Smooth muscle cell (in vitro differentiated cells): ENCODE results near the gene DLGAP1. TPM values are rescaled to one million over a fixed set of nuclear protein-coding genes. Genes with fewer than 3 reads are reported as not detected.

Experiments used
- DNase-seq: peaks from one replicate; lab custom pipeline; 2025; ENCODE audit not compliant: unreplicated experiment; lab: John Stamatoyannopoulos, UW
- H2AFZ ChIP-seq: fragments of 200-600 bp; sonication (generic); 2 replicates; pipeline ENCODE4 v1.6.0; 2016; ENCODE audit warnings: antibody characterized with exemption, low read depth, mild to moderate bottlenecking
- H3F3A ChIP-seq: fragments of 200-600 bp; sonication (generic); 2 replicates; pipeline ENCODE4 v1.6.0; 2017; ENCODE audit warnings: antibody characterized with exemption, low read depth
- H3K27ac ChIP-seq: fragments of 200-600 bp; sonication (generic); 2 replicates; pipeline ENCODE4 v1.5.1; 2016; ENCODE audit warnings: low read depth, mild to moderate bottlenecking
- H3K27me3 ChIP-seq: fragments of 200-600 bp; sonication (generic); 2 replicates; pipeline ENCODE4 v1.6.1; 2016; ENCODE audit warnings: low read depth, mild to moderate bottlenecking
- H3K36me3 ChIP-seq: fragments of 200-600 bp; sonication (generic); 2 replicates; pipeline ENCODE4 v1.5.1; 2016; ENCODE audit warnings: low read depth
- H3K4me1 ChIP-seq: fragments of 200-600 bp; sonication (generic); 2 replicates; pipeline ENCODE4 v1.5.1; 2016; ENCODE audit warnings: low read depth
- H3K4me2 ChIP-seq: fragments of 200-600 bp; sonication (generic); 2 replicates; pipeline ENCODE4 v1.6.0; 2016; ENCODE audit warnings: mild to moderate bottlenecking
- H3K4me3 ChIP-seq: fragments of 200-600 bp; sonication (generic); 2 replicates; pipeline ENCODE4 v1.5.1; 2016; ENCODE audit warnings: mild to moderate bottlenecking
- H3K79me2 ChIP-seq: fragments of 200-600 bp; sonication (generic); 2 replicates; pipeline ENCODE4 v1.6.0; 2016; ENCODE audit warnings: low read depth, mild to moderate bottlenecking
- H3K9ac ChIP-seq: fragments of 200-600 bp; sonication (generic); 2 replicates; pipeline ENCODE4 v1.6.0; 2016; ENCODE audit warnings: low read depth
- H3K9me3 ChIP-seq: fragments of 200-600 bp; sonication (generic); replicated peaks from 2 replicates; pipeline ENCODE4 v1.5.1; 2016; ENCODE audit warnings: low read depth
- H4K20me1 ChIP-seq: fragments of 200-600 bp; sonication (generic); 2 replicates; pipeline ENCODE4 v1.6.0; 2016; ENCODE audit warnings: low read depth
- WGBS: methylation state at CpG from one replicate; pipeline ENCODE4 v1.1.7; 2016; ENCODE audit warnings: low lambda C conversion rate; 5-methylcytosine and 5-hydroxymethylcytosine counted together
- polyA plus RNA-seq: library from polyadenylated mRNA; unstranded; fragments of >200 nt; fragmentation: Nextera tagmentation; extraction: Ambion mirVana; gene quantifications from 2 replicates; pipeline ENCODE4 v1.2.1, GENCODE V29; 2016
- total RNA-seq: library from RNA; depleted of rRNA; stranded (reverse); fragments of >200 nt; gene quantifications from 2 replicates; pipeline ENCODE4 v1.2.3, GENCODE V29; 2014
- TF ChIP-seq, protein P1 (sequence below): fragments of 200-600 bp; sonication (generic); IDR thresholded peaks from 2 replicates; pipeline ENCODE4 v1.5.1; 2017; ENCODE audit warnings: borderline replicate concordance, mild to moderate bottlenecking, antibody characterized with exemption; ENCODE audit not compliant: insufficient read depth, poor library complexity, severe bottlenecking

The DLGAP1 gene
- total and polyA plus RNA-seq, 2 experiments from 2014 or later, result 2.6 to 11.3 TPM

DNA sequence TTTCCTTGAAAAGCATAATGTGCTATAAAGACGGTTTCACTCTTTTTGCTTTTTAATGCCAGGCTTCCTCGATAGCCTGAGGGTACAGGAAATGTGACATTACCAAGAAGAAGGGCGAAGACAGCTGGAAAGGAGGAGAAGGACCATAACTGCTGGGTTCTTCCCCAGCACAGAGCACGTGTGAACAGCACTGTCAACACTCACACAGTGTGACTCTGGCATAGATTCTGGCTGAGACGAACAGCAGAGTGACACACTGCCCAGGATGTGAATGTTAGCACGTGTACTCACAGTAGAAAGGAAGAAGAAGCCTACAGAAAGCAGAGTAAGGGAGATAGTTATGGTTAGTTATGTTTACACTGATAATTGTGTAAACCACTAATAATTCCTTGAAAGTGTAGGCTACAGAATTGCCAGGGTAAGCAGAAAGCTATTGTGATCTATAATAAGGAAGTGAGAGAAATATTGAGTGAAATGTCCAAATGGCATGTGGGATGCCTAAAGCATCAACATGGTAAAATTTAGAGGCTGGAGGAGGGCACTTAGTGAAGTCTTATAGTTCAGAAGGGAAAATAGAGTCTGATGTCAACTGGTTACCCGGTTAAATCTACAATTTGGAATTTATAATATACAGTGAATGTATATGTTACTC, 198.2 kb downstream of the DLGAP1 start:
- DNase-seq, result no peak
- H3K9me3 ChIP-seq, result no peaks in the 10 kb centered on the region
- no peak overlapping the region for H2AFZ ChIP-seq
- no peaks in the 10 kb centered on the region for H3K79me2 ChIP-seq
- 41% methylated on average over 7 of the region's 7 CpGs for WGBS
- TF ChIP-seq, protein P1, sequence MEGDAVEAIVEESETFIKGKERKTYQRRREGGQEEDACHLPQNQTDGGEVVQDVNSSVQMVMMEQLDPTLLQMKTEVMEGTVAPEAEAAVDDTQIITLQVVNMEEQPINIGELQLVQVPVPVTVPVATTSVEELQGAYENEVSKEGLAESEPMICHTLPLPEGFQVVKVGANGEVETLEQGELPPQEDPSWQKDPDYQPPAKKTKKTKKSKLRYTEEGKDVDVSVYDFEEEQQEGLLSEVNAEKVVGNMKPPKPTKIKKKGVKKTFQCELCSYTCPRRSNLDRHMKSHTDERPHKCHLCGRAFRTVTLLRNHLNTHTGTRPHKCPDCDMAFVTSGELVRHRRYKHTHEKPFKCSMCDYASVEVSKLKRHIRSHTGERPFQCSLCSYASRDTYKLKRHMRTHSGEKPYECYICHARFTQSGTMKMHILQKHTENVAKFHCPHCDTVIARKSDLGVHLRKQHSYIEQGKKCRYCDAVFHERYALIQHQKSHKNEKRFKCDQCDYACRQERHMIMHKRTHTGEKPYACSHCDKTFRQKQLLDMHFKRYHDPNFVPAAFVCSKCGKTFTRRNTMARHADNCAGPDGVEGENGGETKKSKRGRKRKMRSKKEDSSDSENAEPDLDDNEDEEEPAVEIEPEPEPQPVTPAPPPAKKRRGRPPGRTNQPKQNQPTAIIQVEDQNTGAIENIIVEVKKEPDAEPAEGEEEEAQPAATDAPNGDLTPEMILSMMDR, result no peak
- no peaks in the 10 kb centered on the region for H3K27me3 ChIP-seq
- H3K4me1 ChIP-seq, result peaks cover 5% of the 10 kb centered on the region
- no peak overlapping the region for H3K4me3 ChIP-seq
- no peak overlapping the region for H3K9ac ChIP-seq
- no peak overlapping the region for H3K4me2 ChIP-seq
- no peaks in the 10 kb centered on the region for H3F3A ChIP-seq
- H4K20me1 ChIP-seq, result peaks cover 3% of the 10 kb centered on the region
- no peak overlapping the region for H3K27ac ChIP-seq
- H3K36me3 ChIP-seq, result no peaks in the 10 kb centered on the region

DNA sequence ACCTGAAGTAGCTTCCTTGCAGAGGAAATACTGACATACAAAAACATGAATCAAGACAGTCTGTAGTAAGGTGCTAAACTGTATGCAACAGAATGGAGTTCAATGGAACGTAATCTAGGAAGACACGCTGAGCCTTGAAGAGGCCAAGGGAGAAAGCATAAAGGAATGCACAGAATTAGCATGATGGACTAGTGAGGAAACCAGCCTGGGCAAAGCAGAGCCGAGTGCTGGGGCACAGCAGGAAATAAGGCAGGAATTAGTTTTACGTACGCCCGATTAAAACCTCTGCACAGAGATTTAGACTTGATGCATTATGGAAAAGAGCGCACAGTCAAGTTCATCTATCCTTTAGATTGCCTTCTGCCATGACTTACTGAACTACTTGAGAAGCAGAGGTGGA, 200.3 kb downstream of the DLGAP1 start:
- Histone ChIP-seq H3K27ac (no peak overlapping the region), H3K27me3 (no peaks in the 10 kb centered on the region), H3K79me2 (no peaks in the 10 kb centered on the region), H4K20me1 (no peaks in the 10 kb centered on the region), H3F3A (no peaks in the 10 kb centered on the region), H3K4me2 (no peak overlapping the region), H3K4me3 (no peak overlapping the region), H2AFZ (no peak overlapping the region), H3K9ac (no peak overlapping the region), H3K4me1 (peaks cover 5% of the 10 kb centered on the region), H3K36me3 (no peaks in the 10 kb centered on the region), H3K9me3 (no peaks in the 10 kb centered on the region)
- no peak for DNase-seq
- TF ChIP-seq, protein P1, result no peak
- 85% methylated on average over 7 of the region's 7 CpGs for WGBS

DNA sequence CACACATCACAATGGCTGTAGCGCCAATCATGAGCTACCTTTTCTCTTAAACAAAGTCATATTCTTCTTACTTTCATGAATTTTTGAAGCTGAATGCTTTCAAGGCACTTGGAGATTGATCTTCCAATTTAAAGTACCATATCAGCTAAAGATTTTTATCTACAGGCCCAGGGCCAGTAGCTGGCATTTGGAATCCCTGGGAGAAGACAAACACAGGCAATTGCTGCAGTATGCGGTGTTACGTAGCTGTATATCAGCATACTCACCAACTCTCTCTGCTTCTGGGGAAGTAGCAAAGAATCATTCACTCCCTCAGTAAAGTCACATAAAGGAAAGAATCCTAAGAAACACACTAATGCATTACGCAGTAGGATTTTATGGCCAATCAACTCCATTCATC, 202.3 kb downstream of the DLGAP1 start:
- H3K27me3 ChIP-seq, result no peaks in the 10 kb centered on the region
- no peak for DNase-seq
- no peaks in the 10 kb centered on the region for H3K9me3 ChIP-seq
- no peak overlapping the region for H3K4me2 ChIP-seq
- no peak overlapping the region for H3K27ac ChIP-seq
- 77% methylated on average over 4 of the region's 4 CpGs for WGBS
- H3K79me2 ChIP-seq, result no peaks in the 10 kb centered on the region
- H3F3A ChIP-seq, result no peaks in the 10 kb centered on the region
- no peak overlapping the region for H3K4me3 ChIP-seq
- TF ChIP-seq, protein P1, result no peak
- H3K9ac ChIP-seq, result no peak overlapping the region
- no peaks in the 10 kb centered on the region for H3K36me3 ChIP-seq
- H4K20me1 ChIP-seq, result peaks cover 8% of the 10 kb centered on the region
- H3K4me1 ChIP-seq, result no peaks in the 10 kb centered on the region
- H2AFZ ChIP-seq, result no peak overlapping the region

DNA sequence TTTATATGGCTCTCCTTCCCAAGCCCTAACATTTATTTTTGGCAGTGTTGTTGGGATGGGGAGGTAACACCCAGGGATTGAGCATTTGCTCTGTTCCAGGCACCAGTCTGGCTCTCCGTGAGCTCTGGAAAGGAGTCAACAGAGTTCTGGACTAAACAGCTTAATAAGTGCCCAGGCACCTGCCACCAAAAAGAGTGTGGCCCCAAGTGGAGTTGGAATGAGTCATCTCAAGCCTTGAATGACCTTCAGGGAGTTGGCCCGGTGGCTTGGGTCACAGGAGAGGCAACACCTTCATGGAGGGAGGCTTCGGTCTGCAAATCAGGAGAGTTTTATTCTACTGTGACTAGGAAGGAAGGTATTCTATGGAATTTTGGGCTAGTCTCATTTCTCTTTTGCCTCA, 203.2 kb downstream of the DLGAP1 start:
- Histone ChIP-seq H3K9me3 (no peaks in the 10 kb centered on the region), H3K36me3 (no peaks in the 10 kb centered on the region), H3K27me3 (no peaks in the 10 kb centered on the region), H3K4me2 (no peak overlapping the region), H2AFZ (no peak overlapping the region), H3K9ac (no peak overlapping the region), H3K4me3 (no peak overlapping the region), H3K27ac (no peak overlapping the region), H3F3A (no peaks in the 10 kb centered on the region), H3K79me2 (no peaks in the 10 kb centered on the region), H4K20me1 (peaks cover 8% of the 10 kb centered on the region), H3K4me1 (no peaks in the 10 kb centered on the region)
- WGBS, result 87% methylated on average over 3 of the region's 3 CpGs
- TF ChIP-seq, protein P1, result no peak
- DNase-seq, result no peak
